Small intestine (tissue), 16 donors: ENCODE data around the gene DUSP1. TPM values are rescaled to one million over a fixed set of nuclear protein-coding genes. Genes with fewer than 3 reads are reported as not detected.

Experiments
- DNase-seq, 2 donors: peaks; one replicate each; pipeline versions ENCODE4 v3.0.0 to v3.0.0-alpha.2; 2013
- FAIRE-seq: peaks from 2 replicates; lab custom pipeline; 2012; peaks lifted over from hg19 to GRCh38; lab: Jason Lieb, UNC
- H3K27ac ChIP-seq, 3 donors: one replicate each; pipeline ENCODE4 v1.5.1; 2013; ENCODE audit warnings: low read length in 2 of 3, mild to moderate bottlenecking in 2 of 3, control low read depth in 1 of 3, inconsistent platforms in 1 of 3, low read depth in 1 of 3, moderate library complexity in 1 of 3
- H3K27me3 ChIP-seq, 3 donors: one replicate each; pipeline ENCODE4 v1.6.1; 2013; ENCODE audit warnings: low read length in 3 of 3, inconsistent platforms in 1 of 3; ENCODE audit not compliant: control insufficient read depth in 3 of 3, insufficient read depth in 3 of 3
- H3K36me3 ChIP-seq, 3 donors: one replicate each; pipeline ENCODE4 v1.6.1; 2013; ENCODE audit warnings: low read length in 3 of 3, inconsistent platforms in 1 of 3, low read depth in 1 of 3, mild to moderate bottlenecking in 1 of 3, moderate library complexity in 1 of 3; ENCODE audit not compliant: control insufficient read depth in 3 of 3, insufficient read depth in 2 of 3
- H3K4me1 ChIP-seq, 3 donors: one replicate each; pipeline ENCODE4 v1.6.1; 2013; ENCODE audit warnings: low read length in 2 of 3, inconsistent platforms in 1 of 3, low read depth in 1 of 3, mild to moderate bottlenecking in 1 of 3, moderate library complexity in 1 of 3; ENCODE audit not compliant: control insufficient read depth in 3 of 3, insufficient read depth in 2 of 3
- H3K4me3 ChIP-seq, 3 donors: one replicate each; pipeline ENCODE4 v1.5.1; 2013; ENCODE audit warnings: low read length in 3 of 3, control low read depth in 1 of 3, inconsistent platforms in 1 of 3, low read depth in 1 of 3, mild to moderate bottlenecking in 1 of 3, moderate library complexity in 1 of 3
- H3K9me3 ChIP-seq, 2 donors: one replicate each; pipeline ENCODE4 v1.6.1; 2013; ENCODE audit warnings: low read depth in 1 of 2, low read length in 1 of 2; ENCODE audit not compliant: control insufficient read depth in 2 of 2, insufficient read depth in 1 of 2
- WGBS, 3 donors: extraction: QIAGEN DNeasy Blood & Tissue Kit; methylation state at CpG; one replicate each; pipeline ENCODE4 v1.1.7; 2013; 5-methylcytosine and 5-hydroxymethylcytosine counted together
- long read RNA-seq, 10 donors: transcript quantifications; one replicate each; lab custom pipeline, GENCODE V29; 2026
- polyA plus RNA-seq, 4 donors: library from polyadenylated mRNA; stranded (reverse) in 3 of 4; unstranded in 1 of 4; fragments of 200-250 nt in 3 of 4; fragments of 120-200 nt in 1 of 4; gene quantifications; one replicate each; pipeline versions ENCODE4 v1.2.1 to v1.2.3, GENCODE V29; 2013
- donor health status: healthy with polysubstance abuse.
- donor health status: control.
- donor health status: control.
- donor health status: Bipolar disorder and iron deficiency.
- donor health status: healthy.

The DUSP1 gene, protein sequence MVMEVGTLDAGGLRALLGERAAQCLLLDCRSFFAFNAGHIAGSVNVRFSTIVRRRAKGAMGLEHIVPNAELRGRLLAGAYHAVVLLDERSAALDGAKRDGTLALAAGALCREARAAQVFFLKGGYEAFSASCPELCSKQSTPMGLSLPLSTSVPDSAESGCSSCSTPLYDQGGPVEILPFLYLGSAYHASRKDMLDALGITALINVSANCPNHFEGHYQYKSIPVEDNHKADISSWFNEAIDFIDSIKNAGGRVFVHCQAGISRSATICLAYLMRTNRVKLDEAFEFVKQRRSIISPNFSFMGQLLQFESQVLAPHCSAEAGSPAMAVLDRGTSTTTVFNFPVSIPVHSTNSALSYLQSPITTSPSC
- 100 to 1,000 TPM in 2 of 4 donors, 10 to 100 TPM in 2; 64.4 to 216 (median 109) TPM for polyA plus RNA-seq
- long read RNA-seq, donor 1, transcript DUSP1-201 (4 exons, 2,019 nt), result major isoform, 118 of 153 reads
- long read RNA-seq, donor 1, partial matches to known transcripts, result 23 of 153 reads
- long read RNA-seq, donor 1, other reads (novel, unspliced or antisense), result 12 of 153 reads
- long read RNA-seq, donor 2, partial matches to known transcripts, result 0 of 2 reads
- long read RNA-seq, donor 2, other reads (novel, unspliced or antisense), result 0 of 2 reads
- long read RNA-seq, donor 3, transcript DUSP1-201 (4 exons, 2,019 nt), result major isoform, 16 of 16 reads
- long read RNA-seq, donor 3, partial matches to known transcripts, result 0 of 16 reads
- long read RNA-seq, donor 3, other reads (novel, unspliced or antisense), result 0 of 16 reads
- long read RNA-seq, donor 4, partial matches to known transcripts, result 0 of 4 reads
- long read RNA-seq, donor 4, other reads (novel, unspliced or antisense), result 0 of 4 reads
- long read RNA-seq, donor 5, partial matches to known transcripts, result 0 of 3 reads
- long read RNA-seq, donor 5, other reads (novel, unspliced or antisense), result 0 of 3 reads
- long read RNA-seq, donor 6, transcript DUSP1-201 (4 exons, 2,019 nt), result major isoform, 9 of 9 reads
- long read RNA-seq, donor 6, partial matches to known transcripts, result 0 of 9 reads
- long read RNA-seq, donor 6, other reads (novel, unspliced or antisense), result 0 of 9 reads
- long read RNA-seq, donor 7, transcript DUSP1-201 (4 exons, 2,019 nt), result major isoform, 104 of 121 reads
- long read RNA-seq, donor 7, partial matches to known transcripts, result 6 of 121 reads
- long read RNA-seq, donor 7, other reads (novel, unspliced or antisense), result 11 of 121 reads
- long read RNA-seq, donor 8, transcript DUSP1-201 (4 exons, 2,019 nt), result major isoform, 15 of 15 reads
- long read RNA-seq, donor 8, partial matches to known transcripts, result 0 of 15 reads
- long read RNA-seq, donor 8, other reads (novel, unspliced or antisense), result 0 of 15 reads
- long read RNA-seq, donor 9, transcript DUSP1-201 (4 exons, 2,019 nt), result major isoform, 9 of 9 reads
- long read RNA-seq, donor 9, partial matches to known transcripts, result 0 of 9 reads
- long read RNA-seq, donor 9, other reads (novel, unspliced or antisense), result 0 of 9 reads
- long read RNA-seq, donor 10, transcript DUSP1-201 (4 exons, 2,019 nt), result major isoform, 37 of 37 reads
- long read RNA-seq, donor 10, partial matches to known transcripts, result 0 of 37 reads
- long read RNA-seq, donor 10, other reads (novel, unspliced or antisense), result 0 of 37 reads

DNA sequence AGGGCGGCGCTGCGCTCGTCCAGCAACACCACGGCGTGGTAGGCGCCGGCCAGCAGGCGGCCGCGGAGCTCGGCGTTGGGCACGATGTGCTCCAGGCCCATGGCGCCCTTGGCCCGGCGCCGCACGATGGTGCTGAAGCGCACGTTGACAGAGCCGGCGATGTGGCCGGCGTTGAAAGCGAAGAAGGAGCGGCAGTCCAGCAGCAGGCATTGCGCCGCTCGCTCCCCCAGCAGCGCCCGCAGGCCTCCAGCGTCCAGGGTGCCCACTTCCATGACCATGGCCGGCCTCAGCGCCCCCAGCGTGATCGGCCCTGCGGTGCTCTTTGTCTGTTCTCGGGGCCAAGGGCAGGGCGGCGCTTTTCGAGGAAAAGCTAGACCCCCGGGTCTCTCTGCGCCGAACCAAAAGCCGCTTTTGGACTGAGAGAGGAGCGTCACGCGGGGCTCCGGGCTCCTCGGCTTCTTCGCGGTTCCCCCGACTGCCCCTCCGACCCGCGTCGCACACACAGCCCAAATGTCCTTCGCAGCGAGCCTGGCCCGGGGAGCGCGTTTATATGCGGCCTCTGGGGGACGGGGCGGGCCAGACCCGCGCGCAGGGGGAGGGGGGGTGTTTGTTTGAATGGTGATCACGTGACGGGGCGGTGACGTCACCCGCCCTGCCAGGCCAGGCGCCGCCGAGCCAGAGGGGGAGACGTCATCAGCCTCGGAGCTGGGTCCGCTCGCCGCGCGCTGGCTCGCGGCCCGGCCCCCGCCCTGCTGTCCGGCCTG is at the start of gene DUSP1:
DUSP1 (minus strand) TSS at position 521 of the 764 bp plus-strand sequence; CDS start at position 278, 243 bp downstream.
- H3K27ac ChIP-seq, result peak within 1 kb of the TSS; percentile 95 to 99 (median 98)
- peak within 1 kb of the TSS; percentile 70 to 86 (median 82) for H3K4me3 ChIP-seq
- peaks cover 8 to 81% (median 13%) of the 10 kb centered on the region in 3 donors for H3K4me1 ChIP-seq
- peaks cover 5 to 31% (median 18%) of the 10 kb centered on the region in 3 donors for H3K36me3 ChIP-seq
- no peaks in the 10 kb centered on the region for H3K9me3 ChIP-seq
- H3K27me3 ChIP-seq, result no peaks in the 10 kb centered on the region
- FAIRE-seq, result no peak
- WGBS, 3 donors, result 0 to 1% (median 0%) methylated on average over 57 to 89 of the region's 89 CpGs
- DNase-seq, result peak; percentile 97 to 98

DNA sequence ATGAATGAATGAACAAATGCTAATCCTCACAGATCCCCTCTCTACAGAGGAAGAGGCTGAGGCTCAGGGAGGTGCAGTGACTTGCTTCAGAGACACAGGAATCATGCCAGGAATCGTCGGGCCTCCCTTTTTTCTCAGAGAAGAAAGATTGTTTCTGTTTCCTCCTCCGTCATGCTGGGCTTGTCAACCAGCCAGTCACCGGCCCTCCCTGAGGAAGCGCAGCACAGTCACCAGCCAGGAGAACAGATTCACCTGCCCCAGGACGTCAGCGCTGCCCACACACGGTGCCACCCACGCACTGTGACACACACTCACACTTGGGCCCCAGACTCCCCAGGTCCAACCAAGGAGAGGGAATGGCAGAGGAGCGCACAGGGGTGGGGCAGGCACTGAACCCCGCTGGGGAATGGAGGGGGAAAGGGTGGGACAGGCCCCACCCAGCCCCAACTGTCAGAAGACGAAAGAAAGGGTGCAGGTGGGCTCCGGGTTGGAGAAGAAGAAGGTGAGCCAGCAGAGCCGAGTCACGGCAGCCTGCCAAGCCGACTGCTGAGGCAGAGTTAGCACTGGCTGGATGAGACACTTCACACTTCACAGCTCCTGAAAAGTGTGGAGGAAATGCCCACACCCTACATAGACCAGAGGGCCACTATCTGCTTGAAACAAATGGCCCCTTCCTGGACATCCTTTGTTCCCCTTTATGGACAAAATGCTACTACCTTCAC is 49.2 kb upstream of the DUSP1 start:
- DNase-seq, result peak in 1 of 2 donors; percentile 75
- no peaks in the 10 kb centered on the region for H3K9me3 ChIP-seq
- no peaks in the 10 kb centered on the region for H3K36me3 ChIP-seq
- no peaks in the 10 kb centered on the region for H3K27me3 ChIP-seq
- 7 to 42% (median 26%) methylated on average over 16 of the region's 16 CpGs for whole genome bisulfite sequencing, 3 donors
- no peak overlapping the region for H3K4me3 ChIP-seq
- peaks cover 0 to 4% (median 3%) of the 10 kb centered on the region in 3 donors for H3K4me1 ChIP-seq
- no peak for FAIRE-seq
- H3K27ac ChIP-seq, result peak overlapping the region in 2 of 3 donors; percentile 15 to 59

DNA sequence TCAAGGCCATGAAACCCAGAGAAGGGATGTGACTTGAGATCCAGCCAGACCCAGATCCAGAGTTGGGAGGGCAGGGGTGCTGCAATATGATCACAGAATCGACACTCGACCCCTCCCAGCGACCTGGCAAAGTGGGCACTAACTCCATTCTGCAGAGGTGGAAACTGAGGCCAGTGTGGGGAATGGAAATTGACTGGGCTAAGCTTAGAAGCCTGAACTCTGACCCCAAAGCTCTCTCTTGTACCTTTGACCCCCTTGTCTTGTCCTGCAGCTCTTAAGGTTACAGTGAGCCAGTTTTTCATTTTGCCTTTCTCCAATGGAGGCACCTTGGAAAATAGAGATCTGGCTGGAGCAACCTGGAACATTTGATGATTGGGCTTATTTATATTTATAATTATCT is 48.6 kb upstream of the DUSP1 start:
- Histone ChIP-seq H3K36me3 (no peaks in the 10 kb centered on the region), H3K4me1 (peaks cover 0 to 4% (median 3%) of the 10 kb centered on the region in 3 donors), H3K9me3 (no peaks in the 10 kb centered on the region), H3K27ac (peak overlapping the region in 2 of 3 donors; percentile 15 to 59), H3K27me3 (no peaks in the 10 kb centered on the region), H3K4me3 (no peak overlapping the region)
- no peak for FAIRE-seq
- peak in 1 of 2 donors; percentile 52 for DNase-seq
- WGBS, 3 donors, result 76 to 88% (median 79%) methylated on average over 3 of the region's 3 CpGs

DNA sequence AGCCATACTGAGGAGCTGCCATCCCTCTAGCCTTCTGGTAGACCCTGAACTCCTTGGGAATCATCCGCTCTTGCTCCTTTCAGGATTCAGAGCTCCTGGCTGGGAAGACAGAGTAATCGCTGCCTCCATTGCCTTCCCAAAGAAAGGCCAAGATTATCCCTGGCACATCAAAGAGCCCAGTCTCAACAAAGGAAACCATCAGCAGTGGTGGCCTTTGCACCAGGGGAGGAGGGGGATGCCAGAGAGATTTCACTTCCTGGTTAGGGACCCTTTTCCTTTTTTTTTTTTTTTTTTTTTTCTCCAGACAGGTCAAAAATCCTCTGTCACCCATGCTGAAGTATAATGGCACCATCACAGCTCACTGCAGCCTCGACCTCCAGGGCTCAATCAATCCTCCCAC is 47.1 kb upstream of the DUSP1 start:
- Histone ChIP-seq H3K27ac (no peak overlapping the region), H3K4me1 (peaks cover 0 to 4% (median 3%) of the 10 kb centered on the region in 3 donors), H3K36me3 (no peaks in the 10 kb centered on the region), H3K9me3 (no peaks in the 10 kb centered on the region), H3K4me3 (no peak overlapping the region), H3K27me3 (no peaks in the 10 kb centered on the region)
- FAIRE-seq, result no peak
- 93 to 97% (median 95%) methylated on average over 3 of the region's 3 CpGs for WGBS, 3 donors
- DNase-seq, result no peak

DNA sequence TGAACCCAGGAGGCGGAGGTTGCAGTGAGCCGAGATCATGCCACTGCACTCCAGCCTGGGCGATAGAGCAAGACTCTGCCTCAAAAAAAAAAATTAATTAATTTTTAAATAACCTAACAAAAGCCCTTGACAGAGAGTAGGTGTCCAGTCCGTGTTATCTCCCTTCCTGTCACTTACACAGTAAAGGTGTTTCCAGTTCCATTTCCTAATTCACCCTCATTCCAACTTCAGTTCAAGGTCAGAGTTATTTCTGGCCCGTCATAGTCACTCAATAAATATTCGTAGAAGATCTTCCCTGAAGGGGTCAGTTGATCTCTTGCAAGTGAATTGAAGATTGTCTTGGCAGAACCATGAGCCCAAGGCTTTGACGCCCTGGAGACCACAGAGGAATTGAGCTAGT is 46.7 kb upstream of the DUSP1 start:
- FAIRE-seq (no peak), DNase-seq (no peak)
- WGBS, 3 donors, result 78 to 88% (median 86%) methylated on average over 7 of the region's 7 CpGs
- H3K36me3 ChIP-seq, result no peaks in the 10 kb centered on the region
- no peak overlapping the region for H3K27ac ChIP-seq
- no peaks in the 10 kb centered on the region for H3K9me3 ChIP-seq
- H3K4me3 ChIP-seq, result no peak overlapping the region
- H3K4me1 ChIP-seq, result peaks cover 0 to 4% (median 3%) of the 10 kb centered on the region in 3 donors
- no peaks in the 10 kb centered on the region for H3K27me3 ChIP-seq

DNA sequence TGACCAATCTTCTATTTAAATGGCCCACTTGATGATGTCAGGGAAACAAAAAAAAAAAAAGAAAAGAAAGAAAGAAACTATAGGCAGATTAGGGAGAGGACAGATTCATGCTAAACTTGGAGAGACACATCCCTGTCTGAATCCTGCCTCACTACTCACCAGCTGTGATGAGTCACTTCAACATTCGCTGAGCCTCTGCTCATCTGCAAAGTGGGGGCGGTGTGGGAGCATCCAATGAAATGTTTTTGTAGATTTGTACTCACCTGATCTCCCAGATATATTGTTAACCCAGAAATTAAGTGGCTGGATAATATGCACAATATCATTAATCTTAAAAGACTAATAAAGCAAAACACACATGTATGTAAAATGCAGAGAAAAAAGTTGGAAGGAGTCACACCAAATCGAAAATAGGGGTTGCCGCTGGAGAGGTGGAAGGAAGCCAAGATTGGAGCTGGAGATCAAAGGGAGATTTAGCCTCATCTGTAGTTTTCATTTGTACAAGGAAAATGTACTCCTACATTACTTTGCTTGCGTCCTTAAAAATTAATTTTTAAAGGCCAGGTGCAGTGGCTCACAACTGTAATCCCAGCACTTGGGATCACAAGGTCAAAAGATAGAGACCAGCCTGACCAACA is 46.0 kb upstream of the DUSP1 start:
- H3K27me3 ChIP-seq, result no peaks in the 10 kb centered on the region
- peaks cover 0 to 4% (median 3%) of the 10 kb centered on the region in 3 donors for H3K4me1 ChIP-seq
- H3K4me3 ChIP-seq, result no peak overlapping the region
- FAIRE-seq, result no peak
- no peaks in the 10 kb centered on the region for H3K36me3 ChIP-seq
- no peaks in the 10 kb centered on the region for H3K9me3 ChIP-seq
- no peak for DNase-seq
- 12 to 62% (median 37%) methylated on average over 5 of the region's 5 CpGs for WGBS, 3 donors
- no peak overlapping the region for H3K27ac ChIP-seq
